Measurements from ENCODE around the gene DLST. TPM values are rescaled to one million over a fixed set of nuclear protein-coding genes. Genes with fewer than 3 reads are reported as not detected.

The DLST gene
- total RNA-seq, result 63.9 and 65.2 TPM in 2 replicates

GRCh38 chr14:74881431-74882102 is at the start of gene DLST:
DLST (plus strand) TSS chr14:74881916; CDS start chr14:74881954, 38 bp downstream.

GRCh38 chr14:74875941-74876913 is 5.5 kb upstream of the DLST start, which contains the start of gene PROX2:
PROX2 (minus strand) TSS chr14:74876145; CDS start chr14:74863834, 12,311 bp downstream.

GRCh38 chr14:74922752-74923401 is 41.2 kb downstream of the DLST start, which contains the start of gene RPS6KL1:
RPS6KL1 (minus strand) TSS chr14:74923260; CDS start chr14:74921541, 1,719 bp downstream.

Other genes starting within 250 kb of the DLST start
- gene AREL1, start 168.8 kb upstream of the DLST start, total RNA-seq, result 27.7 and 38.0 TPM in 2 replicates
- gene FCF1, start 168.8 kb upstream of the DLST start, total RNA-seq, result 26.4 and 31.5 TPM in 2 replicates
- gene YLPM1, start 118.6 kb upstream of the DLST start, total RNA-seq, result 18.5 and 32.3 TPM in 2 replicates
- gene PROX2, start 5.8 kb upstream of the DLST start, total RNA-seq, result not detected in 2 replicates
- 2.1 TPM in 1 of 2 replicates, not detected in the other for gene RPS6KL1, start 41.3 kb downstream of the DLST start, total RNA-seq
- gene PGF, start 73.7 kb downstream of the DLST start, total RNA-seq, result 14.6 and 24.5 TPM in 2 replicates
- gene EIF2B2, start 121.0 kb downstream of the DLST start, total RNA-seq, result 48.1 and 54.3 TPM in 2 replicates
- gene MLH3, start 169.6 kb downstream of the DLST start, total RNA-seq, result 9.8 and 16.0 TPM in 2 replicates
- 9.7 and 11.1 TPM in 2 replicates for gene ACYP1, start 182.1 kb downstream of the DLST start, total RNA-seq
- gene ZC2HC1C, start 187.7 kb downstream of the DLST start, total RNA-seq, result 0.39 and 3.8 TPM in 2 replicates
- 29.3 and 48.1 TPM in 2 replicates for gene NEK9, start 245.1 kb downstream of the DLST start, total RNA-seq